H1 (cell line): Measurements from ENCODE around the gene EPB42.

Source experiments
- POLR2A ChIP-seq, 2 experiments: IDR thresholded peaks; 1 replicate in 1 of 2; 2 replicates in 1 of 2; pipeline ENCODE4 v1.6.1; 2011; ENCODE audit warnings: low read depth in 2 of 2, low read length in 2 of 2, mild to moderate bottlenecking in 2 of 2; ENCODE audit errors: control extremely low read depth in 1 of 2
- POLR2AphosphoS5 ChIP-seq: IDR thresholded peaks from 2 replicates; pipeline ENCODE4 v1.6.1; 2011; ENCODE audit warnings: low read depth, low read length

GRCh38 chr15:43249236-43249635 is 28.4 kb upstream of the EPB42 start:
- TF ChIP-seq POLR2AphosphoS5 (no peak), POLR2A (IDR thresholded peaks at IDR 0.05; ENCODE audit: control extremely low read depth in 1 of 2, low read depth in 2 of 2, low read length in 2 of 2) (no peak)
